Spleen (tissue), 7 donors: Measurements from ENCODE around the gene NRCAM.

ENCODE experiments used
- POLR2A ChIP-seq, 3 donors: fragments of 450-650 bp; IDR thresholded peaks; one replicate each; pipeline ENCODE4 v1.5.1; 2017; ENCODE audit warnings: antibody characterized with exemption in 3 of 3, mild to moderate bottlenecking in 1 of 3
- POLR2AphosphoS5 ChIP-seq, 3 donors: sonication (generic); formaldehyde crosslinking; IDR thresholded peaks; one replicate each; pipeline ENCODE4 v1.5.1; 2017; ENCODE audit warnings: antibody characterized with exemption in 3 of 3
- TF ChIP-seq, protein P1 (sequence below), 11 experiments: fragments of 200-600 bp in 7 of 11; fragments of 450-650 bp in 4 of 11; sonication (generic) in 4 of 11; IDR thresholded peaks in 8 of 11; conservative IDR thresholded peaks in 3 of 11; 1 replicate in 7 of 11; 2 replicates in 4 of 11; pipeline versions ENCODE4 v1.4.0 to v1.8.0; 2016 to 2021; ENCODE audit warnings: antibody characterized with exemption in 11 of 11, inconsistent platforms in 4 of 11, mild to moderate bottlenecking in 1 of 11
- donor health status: DM: no; HTN: no; CAD: no; lungs with moderate emphysema.
- donor health status: DM: no; HTN: no; CAD: no.
- donor health status: DM: no; HTN: no; CAD: no.

DNA sequence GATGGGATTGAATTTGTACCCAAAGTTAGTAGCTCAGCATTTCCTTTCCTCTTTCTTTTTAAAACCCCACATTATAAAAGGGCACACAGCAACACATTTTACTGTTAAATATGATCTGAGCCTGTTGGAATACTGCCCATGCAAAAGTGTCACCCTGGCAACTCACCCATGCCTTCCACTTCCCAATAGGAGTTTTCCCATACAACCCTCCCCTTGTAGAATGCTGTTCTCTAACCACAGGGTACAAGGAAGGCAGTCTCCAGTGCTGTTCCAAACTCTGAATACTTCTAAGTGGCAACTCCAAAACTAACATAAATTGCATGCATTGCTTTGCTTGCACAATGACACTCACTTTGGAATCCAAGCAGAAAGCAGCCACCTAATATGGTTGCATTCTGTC is 60.8 kb downstream of the NRCAM start:
- TF ChIP-seq, protein P1, sequence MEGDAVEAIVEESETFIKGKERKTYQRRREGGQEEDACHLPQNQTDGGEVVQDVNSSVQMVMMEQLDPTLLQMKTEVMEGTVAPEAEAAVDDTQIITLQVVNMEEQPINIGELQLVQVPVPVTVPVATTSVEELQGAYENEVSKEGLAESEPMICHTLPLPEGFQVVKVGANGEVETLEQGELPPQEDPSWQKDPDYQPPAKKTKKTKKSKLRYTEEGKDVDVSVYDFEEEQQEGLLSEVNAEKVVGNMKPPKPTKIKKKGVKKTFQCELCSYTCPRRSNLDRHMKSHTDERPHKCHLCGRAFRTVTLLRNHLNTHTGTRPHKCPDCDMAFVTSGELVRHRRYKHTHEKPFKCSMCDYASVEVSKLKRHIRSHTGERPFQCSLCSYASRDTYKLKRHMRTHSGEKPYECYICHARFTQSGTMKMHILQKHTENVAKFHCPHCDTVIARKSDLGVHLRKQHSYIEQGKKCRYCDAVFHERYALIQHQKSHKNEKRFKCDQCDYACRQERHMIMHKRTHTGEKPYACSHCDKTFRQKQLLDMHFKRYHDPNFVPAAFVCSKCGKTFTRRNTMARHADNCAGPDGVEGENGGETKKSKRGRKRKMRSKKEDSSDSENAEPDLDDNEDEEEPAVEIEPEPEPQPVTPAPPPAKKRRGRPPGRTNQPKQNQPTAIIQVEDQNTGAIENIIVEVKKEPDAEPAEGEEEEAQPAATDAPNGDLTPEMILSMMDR (IDR thresholded peaks at IDR 0.05 in 8 of 11, conservative IDR thresholded peaks at IDR 0.05 in 3 of 11), result no peak
- TF ChIP-seq POLR2AphosphoS5 (IDR thresholded peaks at IDR 0.05), result no peak
- no peak for TF ChIP-seq POLR2A (IDR thresholded peaks at IDR 0.05)
